ENCODE measurements around the gene ATP10A.

GRCh38 chr15:25824618-25825017, 38.5 kb downstream of the ATP10A start:
- no peak for TF ChIP-seq MAX (IDR thresholded peaks at IDR 0.05; ENCODE audit: low read depth)
- TF ChIP-seq TEAD4 (IDR thresholded peaks at IDR 0.05; ENCODE audit: borderline replicate concordance, insufficient read depth) = no peak
- TF ChIP-seq EP300 (IDR thresholded peaks at IDR 0.05; ENCODE audit: borderline replicate concordance in 1 of 2, low read depth in 1 of 2, low read length in 1 of 2) = no peak
- TF ChIP-seq POLR2AphosphoS5 (IDR thresholded peaks at IDR 0.05; ENCODE audit: low read depth, low read length) = no peak
- no peak for TF ChIP-seq CHD2 (IDR thresholded peaks at IDR 0.05; ENCODE audit: low read length, partially characterized antibody)
- no peak for TF ChIP-seq TAF1 (IDR thresholded peaks at IDR 0.05; ENCODE audit: borderline replicate concordance, low read depth, low read length)
- TF ChIP-seq CTCF (IDR thresholded peaks at IDR 0.05) = no peak
- no peak for TF ChIP-seq RAD21 (IDR thresholded peaks at IDR 0.05; ENCODE audit: low read length)
- TF ChIP-seq ELF1 (IDR thresholded peaks at IDR 0.05) = no peak
- no peak for TF ChIP-seq USF2 (IDR thresholded peaks at IDR 0.05; ENCODE audit: borderline replicate concordance, low read depth, low read length)
- no peak for TF ChIP-seq REST (IDR thresholded peaks at IDR 0.05; ENCODE audit: low read depth, low read length)
- TF ChIP-seq RXRA (IDR thresholded peaks at IDR 0.05; ENCODE audit: borderline replicate concordance, low read depth) = no peak
